Epithelial cell of esophagus (primary cell): ENCODE data around the gene ETS1.
A peak's percentile ranks its signal among the peaks of the same experiment; 100 is the strongest.

ENCODE experiments used
- DNase-seq: peaks from one replicate; pipeline ENCODE4 v3.0.0; 2010; ENCODE audit warnings: low read depth
- H3K4me3 ChIP-seq: 2 replicates; pipeline ENCODE4 v1.5.1; 2011; ENCODE audit warnings: mild to moderate bottlenecking, low read length, control low read depth
- CTCF ChIP-seq: IDR thresholded peaks from 2 replicates; pipeline ENCODE4 v1.5.1; 2011; ENCODE audit warnings: low read depth, mild to moderate bottlenecking, low read length, control low read depth, inconsistent platforms; ENCODE audit not compliant: insufficient read depth; ENCODE audit errors: missing control alignments

ETS1 gene

GRCh38 chr11:128603003-128603696 lies 15.8 kb upstream of the ETS1 start:
- H3K4me3 ChIP-seq, result no peak overlapping the region
- DNase-seq, result no peak
- no peak for TF ChIP-seq CTCF

- H3K4me3 ChIP-seq, result no peak overlapping the region
- TF ChIP-seq CTCF, result no peak
- DNase-seq, result peak; percentile 64
Measured at GRCh38 chr11:128599729-128600128, 12.4 kb upstream of the ETS1 start.

GRCh38 chr11:128598506-128599150 lies 11.3 kb upstream of the ETS1 start:
- no peak for DNase-seq
- no peak for TF ChIP-seq CTCF
- H3K4me3 ChIP-seq, result no peak overlapping the region

GRCh38 chr11:128598096-128598495 lies 10.7 kb upstream of the ETS1 start:
- no peak for TF ChIP-seq CTCF
- no peak overlapping the region for H3K4me3 ChIP-seq
- DNase-seq, result peak; percentile 22

GRCh38 chr11:128597209-128597608 lies 9.9 kb upstream of the ETS1 start:
- no peak for TF ChIP-seq CTCF
- no peak overlapping the region for H3K4me3 ChIP-seq
- DNase-seq, result no peak

GRCh38 chr11:128596250-128596649 lies 8.9 kb upstream of the ETS1 start:
- DNase-seq, result no peak
- H3K4me3 ChIP-seq, result no peak overlapping the region
- TF ChIP-seq CTCF, result no peak

- H3K4me3 ChIP-seq, result no peak overlapping the region
- DNase-seq, result no peak
- TF ChIP-seq CTCF, result no peak
Measured at GRCh38 chr11:128595775-128596174, 8.4 kb upstream of the ETS1 start.
